CD4-positive, alpha-beta memory T cell (primary cell): ENCODE data around the gene HOXB3. TPM values are rescaled to one million over a fixed set of nuclear protein-coding genes. Genes with fewer than 3 reads are reported as not detected.

ENCODE experiments used
- CTCF ChIA-PET: fragments of 350-600 bp; sonication (Branson Sonifier 250); formaldehyde crosslinking; loops from one replicate; lab custom pipeline; 2021; ENCODE audit warnings: inconsistent platforms; ENCODE audit not compliant: partially characterized antibody; lab: Charles Lee
- POLR2A ChIA-PET: fragments of 350-600 bp; sonication (Branson Sonifier 250); formaldehyde crosslinking; loops from one replicate; lab custom pipeline; 2021; ENCODE audit not compliant: partially characterized antibody; lab: Charles Lee
- DNase-seq, 5 donors: peaks; one replicate each; pipeline versions ENCODE4 v3.0.0 to v3.0.0-alpha.2; 2020 to 2022; ENCODE audit warnings: mixed read lengths in 1 of 5
- H3K27ac ChIP-seq: one replicate; pipeline ENCODE4 v1.7.0; 2013; ENCODE audit warnings: low read depth, low read length
- H3K27me3 ChIP-seq: 2 replicates; pipeline ENCODE4 v1.7.0; 2013; ENCODE audit warnings: mild to moderate bottlenecking, low read length, moderate library complexity; ENCODE audit not compliant: insufficient read depth
- H3K36me3 ChIP-seq: 2 replicates; pipeline ENCODE4 v1.7.0; 2013; ENCODE audit warnings: mild to moderate bottlenecking, low read length, moderate library complexity; ENCODE audit not compliant: insufficient read depth
- H3K4me1 ChIP-seq: 2 replicates; pipeline ENCODE4 v1.7.0; 2013; ENCODE audit warnings: mild to moderate bottlenecking, low read length, moderate library complexity; ENCODE audit not compliant: insufficient read depth
- H3K4me3 ChIP-seq, 2 donors: one replicate each; pipeline ENCODE4 v1.7.0; 2013; ENCODE audit warnings: low read length in 2 of 2, mild to moderate bottlenecking in 1 of 2
- H3K9me3 ChIP-seq, 2 donors: one replicate each; pipeline ENCODE4 v1.7.0; 2013; ENCODE audit warnings: low read length in 2 of 2, control low read depth in 1 of 2; ENCODE audit not compliant: control insufficient read depth in 1 of 2
- H3K27ac Mint-ChIP-seq, 7 donors: one replicate each; pipeline ENCODE4 v1.8.0; 2020 to 2021; ENCODE audit warnings: mixed read lengths in 7 of 7, mild to moderate bottlenecking in 6 of 7, inconsistent platforms in 3 of 7, moderate library complexity in 3 of 7
- H3K27me3 Mint-ChIP-seq, 2 donors: one replicate each; pipeline ENCODE4 v1.8.0; 2020 to 2021; ENCODE audit warnings: mixed read lengths in 2 of 2
- H3K36me3 Mint-ChIP-seq, 2 donors: one replicate each; pipeline ENCODE4 v1.8.0; 2020 to 2021; ENCODE audit warnings: mixed read lengths in 2 of 2, inconsistent platforms in 1 of 2, mild to moderate bottlenecking in 1 of 2
- H3K4me1 Mint-ChIP-seq, 4 donors: one replicate each; pipeline ENCODE4 v1.8.0; 2020 to 2021; ENCODE audit warnings: mixed read lengths in 4 of 4, mild to moderate bottlenecking in 1 of 4
- H3K4me3 Mint-ChIP-seq, 8 donors: one replicate each; pipeline ENCODE4 v1.8.0; 2020 to 2021; ENCODE audit warnings: mixed read lengths in 8 of 8, mild to moderate bottlenecking in 7 of 8, moderate library complexity in 6 of 8, inconsistent platforms in 3 of 8
- H3K9me3 Mint-ChIP-seq, 8 donors: one replicate each; pipeline ENCODE4 v1.8.0; 2020 to 2021; ENCODE audit warnings: mixed read lengths in 8 of 8, mild to moderate bottlenecking in 5 of 8, inconsistent platforms in 3 of 8, moderate library complexity in 1 of 8
- intact Hi-C: fragments of 100-400 bp; cut with micrococcal nuclease; formaldehyde crosslinking; loops from one replicate; pipeline ENCODE4 v1.15.1; 2023
- polyA plus RNA-seq, 2 donors: library from polyadenylated mRNA; unstranded; fragments of 300-500 nt; fragmentation: Illumina TruSeq; gene quantifications; one replicate each; pipeline ENCODE4 v1.2.3, GENCODE V29; 2021
- total RNA-seq, 2 experiments: library from RNA; stranded (reverse); gene quantifications; one replicate each; pipeline ENCODE4 v1.2.3, GENCODE V29; 2021

Gene HOXB3
- total and polyA plus RNA-seq, 4 experiments from 2014 or later = 0.10 to 14.5 (median 11.2) TPM; not detected in 1

- intact Hi-C loops = no loop called here
- Mint-ChIP-seq H3K36me3 (peaks cover 0 to 5% of the 10 kb centered on the region in 2 donors), H3K27me3 (peaks cover 49 to 70% of the 10 kb centered on the region in 2 donors), H3K27ac (peak overlapping the region in 3 of 7 donors; percentile 11 to 82 (median 69)), H3K4me1 (peaks cover 12 to 46% (median 29%) of the 10 kb centered on the region in 4 donors), H3K9me3 (peaks cover 0 to 2% (median 0%) of the 10 kb centered on the region in 8 donors), H3K4me3 (peak overlapping the region; percentile 90 to 97 (median 94))
- ChIA-PET POLR2A (interaction anchor here (1.2 to 2.3 kb wide), 3 partner anchors 9 to 253 kb away, joined by 3 to 6 read pairs (median 4); partner anchors contain the start of gene HOXB4), CTCF (interaction anchor here (0.7 to 2.6 kb wide), 8 partner anchors 26 to 561 kb away, joined by 3 to 11 read pairs (median 4); no protein-coding TSS in a partner anchor)
- peak overlapping the region; percentile 73 to 98 for H3K4me3 ChIP-seq
- DNase-seq = no peak
- peaks cover 34% of the 10 kb centered on the region for H3K27me3 ChIP-seq
- no peaks in the 10 kb centered on the region for H3K36me3 ChIP-seq
- no peak overlapping the region for H3K27ac ChIP-seq
- no peaks in the 10 kb centered on the region for H3K9me3 ChIP-seq
- H3K4me1 ChIP-seq = peaks cover 29% of the 10 kb centered on the region
These were observed 3.4 kb downstream of the HOXB3 start for GRCh38 chr17:48586355-48587258.

DNA sequence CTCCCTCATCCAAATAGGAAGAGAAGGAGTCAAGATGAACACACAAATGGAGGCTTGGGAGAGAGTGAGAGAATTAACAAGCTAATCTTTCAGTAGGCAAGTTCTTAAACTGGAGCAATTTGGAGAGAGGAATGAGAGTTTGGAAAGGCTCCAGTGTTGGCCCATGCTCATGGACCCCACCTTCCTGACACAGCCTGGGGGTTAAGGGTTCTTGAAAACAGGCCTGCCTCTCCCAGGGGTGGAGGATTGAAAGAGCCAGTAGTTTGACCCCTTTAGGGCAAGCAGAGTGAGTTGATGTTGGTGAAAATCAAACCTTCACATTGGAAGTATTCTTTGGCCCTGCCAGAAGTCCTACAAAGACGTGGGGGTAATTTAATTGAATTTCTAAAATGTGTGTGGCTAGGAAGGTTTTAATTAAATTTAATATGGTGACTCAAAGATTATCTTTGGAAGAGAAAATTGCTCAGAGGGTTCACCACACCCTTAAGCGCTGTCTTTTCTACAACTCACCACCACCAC, 5.8 kb downstream of the HOXB3 start:
- H3K36me3 ChIP-seq = no peaks in the 10 kb centered on the region
- DNase-seq = no peak
- H3K27me3 Mint-ChIP-seq = peaks cover 56 to 73% of the 10 kb centered on the region in 2 donors
- H3K36me3 Mint-ChIP-seq = peaks cover 0 to 5% of the 10 kb centered on the region in 2 donors
- intact Hi-C loops = no loop called here
- H3K9me3 Mint-ChIP-seq = no peaks in the 10 kb centered on the region
- ChIA-PET CTCF (interaction anchor here (0.8 to 2.6 kb wide), 5 partner anchors 12 to 249 kb away, joined by 3 to 18 read pairs (median 4); no protein-coding TSS in a partner anchor), POLR2A (no interaction called here)
- H3K9me3 ChIP-seq = no peaks in the 10 kb centered on the region
- H3K4me1 ChIP-seq = peaks cover 47% of the 10 kb centered on the region
- no peak overlapping the region for H3K4me3 ChIP-seq
- H3K27ac Mint-ChIP-seq = peak overlapping the region in 1 of 7 donors; percentile 66
- H3K27ac ChIP-seq = no peak overlapping the region
- H3K27me3 ChIP-seq = peaks cover 40% of the 10 kb centered on the region
- H3K4me1 Mint-ChIP-seq = peaks cover 14 to 63% (median 39%) of the 10 kb centered on the region in 4 donors
- peak overlapping the region in 6 of 8 donors; percentile 12 to 58 (median 51) for H3K4me3 Mint-ChIP-seq

GRCh38 chr17:48583708-48584222, 6.3 kb downstream of the HOXB3 start:
- Histone ChIP-seq H3K9me3 (no peaks in the 10 kb centered on the region), H3K27ac (no peak overlapping the region), H3K4me3 (no peak overlapping the region), H3K36me3 (no peaks in the 10 kb centered on the region), H3K27me3 (peaks cover 38% of the 10 kb centered on the region), H3K4me1 (peaks cover 52% of the 10 kb centered on the region)
- peaks cover 18 to 68% (median 44%) of the 10 kb centered on the region in 4 donors for H3K4me1 Mint-ChIP-seq
- peaks cover 60 to 76% of the 10 kb centered on the region in 2 donors for H3K27me3 Mint-ChIP-seq
- H3K36me3 Mint-ChIP-seq = peaks cover 0 to 10% of the 10 kb centered on the region in 2 donors
- no peak for DNase-seq
- ChIA-PET POLR2A (interaction anchor here (1.4 kb wide), 1 partner anchor 92 kb away, joined by 6 read pairs; no protein-coding TSS in a partner anchor), CTCF (interaction anchor here (0.8 to 2.6 kb wide), 7 partner anchors 12 to 276 kb away, joined by 3 to 18 read pairs (median 4); no protein-coding TSS in a partner anchor)
- peak overlapping the region in 3 of 8 donors; percentile 12 to 57 (median 53) for H3K4me3 Mint-ChIP-seq
- peak overlapping the region in 1 of 7 donors; percentile 66 for H3K27ac Mint-ChIP-seq
- no peaks in the 10 kb centered on the region for H3K9me3 Mint-ChIP-seq
- intact Hi-C loops = no loop called here

GRCh38 chr17:48582750-48583069, 7.3 kb downstream of the HOXB3 start:
- no peak overlapping the region for H3K4me3 ChIP-seq
- Mint-ChIP-seq H3K27me3 (peaks cover 57 to 70% of the 10 kb centered on the region in 2 donors), H3K4me1 (peaks cover 22 to 74% (median 47%) of the 10 kb centered on the region in 4 donors), H3K27ac (peak overlapping the region in 2 of 7 donors; percentile 37 to 73), H3K36me3 (peaks cover 3 to 15% of the 10 kb centered on the region in 2 donors), H3K9me3 (no peaks in the 10 kb centered on the region), H3K4me3 (peak overlapping the region; percentile 45 to 77 (median 70))
- H3K9me3 ChIP-seq = no peaks in the 10 kb centered on the region
- intact Hi-C loops = no loop called here
- POLR2A ChIA-PET = interaction anchor here (1.4 kb wide), 1 partner anchor 91 kb away, joined by 6 read pairs; no protein-coding TSS in a partner anchor
- H3K27me3 ChIP-seq = peaks cover 34% of the 10 kb centered on the region
- H3K27ac ChIP-seq = no peak overlapping the region
- H3K36me3 ChIP-seq = no peaks in the 10 kb centered on the region
- CTCF ChIA-PET = interaction anchor here (0.8 to 2.6 kb wide), 9 partner anchors 35 to 275 kb away, joined by 3 to 18 read pairs (median 4); no protein-coding TSS in a partner anchor
- peaks cover 54% of the 10 kb centered on the region for H3K4me1 ChIP-seq
- DNase-seq = no peak

DNA sequence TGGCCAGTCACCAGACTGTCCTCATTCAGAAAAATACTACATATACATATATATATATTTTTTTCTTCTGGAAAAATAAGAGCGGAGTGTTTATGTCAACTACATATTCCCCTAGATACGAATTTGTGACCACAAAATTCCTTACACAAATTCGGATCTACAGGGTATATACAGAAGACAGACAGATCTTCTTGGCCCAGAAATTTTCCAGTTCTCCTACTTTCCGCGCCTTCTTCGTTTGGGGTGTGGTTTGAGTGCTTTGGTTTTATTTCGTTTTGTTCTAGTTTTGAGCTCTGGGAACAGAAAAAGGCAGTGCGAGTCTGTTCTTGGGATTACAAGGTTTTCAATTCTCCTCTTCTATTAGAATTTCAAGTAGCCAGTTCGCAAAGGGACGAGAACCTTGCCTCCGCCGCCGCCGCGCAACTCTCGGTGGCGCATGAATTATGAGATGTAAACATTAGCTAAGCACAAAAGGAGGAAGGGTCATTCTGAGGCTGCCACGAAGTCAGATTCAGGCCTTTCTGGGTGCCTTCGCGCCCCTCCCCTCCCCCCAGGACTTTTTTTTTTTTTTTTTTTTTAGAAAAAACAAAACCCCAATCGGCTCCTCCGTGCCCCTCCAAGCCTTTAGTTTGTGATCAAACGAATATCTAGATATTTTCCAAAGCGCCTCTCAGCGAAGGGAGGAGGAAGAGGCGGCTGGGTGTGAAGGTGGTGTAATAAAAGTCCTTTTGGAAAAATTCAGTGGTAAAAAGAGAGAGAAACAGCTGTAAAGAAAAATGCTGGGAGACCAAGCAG, 10.1 kb downstream of the HOXB3 start:
- H3K36me3 Mint-ChIP-seq = peaks cover 3 to 12% of the 10 kb centered on the region in 2 donors
- H3K4me1 Mint-ChIP-seq = peaks cover 19 to 69% (median 43%) of the 10 kb centered on the region in 4 donors
- H3K4me3 Mint-ChIP-seq = peak overlapping the region; percentile 69 to 97 (median 93)
- peaks cover 36 to 50% of the 10 kb centered on the region in 2 donors for H3K27me3 Mint-ChIP-seq
- no peak for DNase-seq
- H3K36me3 ChIP-seq = no peaks in the 10 kb centered on the region
- no peaks in the 10 kb centered on the region for H3K9me3 Mint-ChIP-seq
- peaks cover 55% of the 10 kb centered on the region for H3K4me1 ChIP-seq
- H3K9me3 ChIP-seq = no peaks in the 10 kb centered on the region
- peak overlapping the region in 3 of 7 donors; percentile 59 to 91 (median 73) for H3K27ac Mint-ChIP-seq
- POLR2A ChIA-PET = interaction anchor here (2.5 kb wide), 1 partner anchor 13 kb away, joined by 8 read pairs; no protein-coding TSS in a partner anchor
- H3K27ac ChIP-seq = no peak overlapping the region
- intact Hi-C loops = no loop called here
- no peak overlapping the region for H3K4me3 ChIP-seq
- CTCF ChIA-PET = no interaction called here
- peaks cover 14% of the 10 kb centered on the region for H3K27me3 ChIP-seq

- DNase-seq = no peak
- POLR2A ChIA-PET = interaction anchor here (1.1 to 2.5 kb wide), 4 partner anchors 13 to 87 kb away, joined by 4 to 8 read pairs (median 5); no protein-coding TSS in a partner anchor
These were observed 10.6 kb downstream of the HOXB3 start for GRCh38 chr17:48579471-48579759.

More at GRCh38 chr17:48579471-48579759, 10.6 kb downstream of the HOXB3 start:
- peaks cover 14% of the 10 kb centered on the region for H3K27me3 ChIP-seq
- peaks cover 3 to 12% of the 10 kb centered on the region in 2 donors for H3K36me3 Mint-ChIP-seq
- CTCF ChIA-PET = interaction anchor here (0.9 kb wide), 1 partner anchor 88 kb away, joined by 4 read pairs; no protein-coding TSS in a partner anchor
- H3K27ac Mint-ChIP-seq = peak overlapping the region in 3 of 7 donors; percentile 25 to 91 (median 87)
- H3K4me1 ChIP-seq = peaks cover 52% of the 10 kb centered on the region
- no peak overlapping the region for H3K4me3 ChIP-seq
- peak overlapping the region; percentile 90 to 97 (median 93) for H3K4me3 Mint-ChIP-seq
- H3K27me3 Mint-ChIP-seq = peaks cover 35 to 49% of the 10 kb centered on the region in 2 donors
- intact Hi-C loops = no loop called here
- H3K9me3 Mint-ChIP-seq = no peaks in the 10 kb centered on the region
- H3K9me3 ChIP-seq = no peaks in the 10 kb centered on the region
- H3K36me3 ChIP-seq = no peaks in the 10 kb centered on the region
- no peak overlapping the region for H3K27ac ChIP-seq
- peaks cover 18 to 67% (median 42%) of the 10 kb centered on the region in 4 donors for H3K4me1 Mint-ChIP-seq
